ENCODE results near the gene CALN1.
A peak's percentile ranks its signal among the peaks of the same experiment; 100 is the strongest.
"Not testable (repeated sequence)": the region's sequence is repeated elsewhere in the genome, so short reads cannot be mapped to it uniquely, and the experiment has no call there.

The CALN1 gene

GRCh38 chr7:71737931-71738540 is 674.1 kb downstream of the CALN1 start:
- DNase-seq (ENCODE audit: low spot score) = not testable (repeated sequence)

GRCh38 chr7:71735961-71736556 is 676.1 kb downstream of the CALN1 start:
- DNase-seq (ENCODE audit: low spot score) = peak; percentile 79

- peak; percentile 90 for DNase-seq (ENCODE audit: low spot score)
These were observed 678.8 kb downstream of the CALN1 start for GRCh38 chr7:71733107-71733870.

- no peak for DNase-seq (ENCODE audit: low spot score)
These were observed 680.4 kb downstream of the CALN1 start for GRCh38 chr7:71731740-71732139.

All from GM03348 (cell line).